ENCODE results near the gene PCDHB16. TPM values are rescaled to one million over a fixed set of nuclear protein-coding genes. Genes with fewer than 3 reads are reported as not detected.
"Not testable (repeated sequence)": the region's sequence is repeated elsewhere in the genome, so short reads cannot be mapped to it uniquely, and the experiment has no call there.

Gene PCDHB16
- total and polyA plus RNA-seq, 2 donors (not counting 1 experiment from before 2014, with no cell fraction given), result 1.5 TPM

DNA sequence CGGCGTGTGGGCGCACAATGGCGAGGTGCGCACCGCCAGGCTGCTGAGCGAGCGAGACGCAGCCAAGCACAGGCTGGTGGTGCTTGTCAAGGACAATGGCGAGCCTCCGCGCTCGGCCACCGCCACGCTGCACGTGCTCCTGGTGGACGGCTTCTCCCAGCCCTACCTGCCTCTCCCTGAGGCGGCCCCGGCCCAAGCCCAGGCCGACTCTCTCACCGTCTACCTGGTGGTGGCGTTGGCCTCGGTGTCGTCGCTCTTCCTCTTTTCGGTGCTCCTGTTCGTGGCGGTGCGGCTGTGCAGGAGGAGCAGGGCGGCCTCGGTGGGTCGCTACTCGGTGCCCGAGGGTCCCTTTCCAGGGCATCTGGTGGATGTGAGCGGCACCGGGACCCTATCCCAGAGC is 30.1 kb upstream of the PCDHB16 start:
- H4K20me1 ChIP-seq (ENCODE audit: control insufficient read depth, extremely low read depth, insufficient read depth, low read length); H3K4me2 ChIP-seq (ENCODE audit: extremely low read depth, insufficient read depth, low read length); H3K36me3 ChIP-seq (ENCODE audit: control insufficient read depth, insufficient read depth, low read length); H3K79me2 ChIP-seq (ENCODE audit: control insufficient read depth, insufficient read depth, low read length); H3K4me3 ChIP-seq (replicated peaks in 1 of 4; ENCODE audit: control extremely low read depth in 1 of 4, insufficient read depth in 1 of 4, low read depth in 3 of 4, low read length in 4 of 4); H3K9ac ChIP-seq (ENCODE audit: insufficient read depth, low read length); DNase-seq (ENCODE audit: low read depth in 2 of 2); H3K4me1 ChIP-seq (ENCODE audit: control insufficient read depth, extremely low read depth, insufficient read depth, low read length); H3K9me3 ChIP-seq (ENCODE audit: control insufficient read depth, insufficient read depth, low read depth, low read length); H2AFZ ChIP-seq (ENCODE audit: low read length); H3K27me3 ChIP-seq (ENCODE audit: control insufficient read depth, insufficient read depth, low read length); H3K27ac ChIP-seq (ENCODE audit: insufficient read depth, low read length): not testable (repeated sequence)

DNA sequence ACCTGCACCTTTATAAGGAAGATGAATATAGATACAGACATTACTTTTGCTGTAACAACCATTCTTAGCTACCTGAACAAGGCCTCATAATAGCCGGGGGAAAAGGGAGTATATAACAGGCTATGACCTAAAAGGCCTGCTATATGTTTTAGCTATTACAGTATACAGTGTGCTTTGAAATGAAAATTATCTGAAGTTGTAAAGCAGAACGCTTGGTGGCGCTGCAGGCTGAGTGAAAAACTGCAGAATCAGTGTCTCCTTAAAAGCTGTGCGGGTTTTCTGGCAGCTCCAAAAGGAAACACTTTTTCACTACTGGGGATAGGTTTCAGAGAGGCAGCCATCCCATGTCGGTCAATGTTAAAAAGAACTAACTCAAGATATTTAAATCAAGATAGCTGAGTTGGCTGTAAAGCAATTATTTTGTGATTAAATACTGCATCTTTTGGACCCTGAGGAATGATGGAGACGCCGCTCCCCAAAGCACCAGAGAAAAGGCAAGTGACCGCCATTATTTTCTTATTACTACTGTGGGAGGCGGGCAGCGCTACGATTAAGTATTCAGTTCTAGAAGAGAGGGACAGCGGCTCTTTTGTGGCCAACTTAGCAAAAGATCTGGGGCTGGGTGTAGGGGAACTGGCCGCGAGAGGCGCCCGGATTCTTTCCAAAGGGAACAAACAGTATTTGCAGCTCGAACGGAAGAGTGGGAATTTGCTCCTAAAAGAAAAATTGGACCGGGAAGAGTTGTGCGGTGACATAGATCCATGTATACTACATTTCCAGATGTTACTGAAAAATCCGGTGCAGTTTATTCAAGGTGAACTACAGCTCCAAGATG is 26.4 kb upstream of the PCDHB16 start:
- no peaks in the 10 kb centered on the region for H3K79me2 ChIP-seq (ENCODE audit: control insufficient read depth, insufficient read depth, low read length)
- no peak for DNase-seq (ENCODE audit: low read depth in 2 of 2)

DNA sequence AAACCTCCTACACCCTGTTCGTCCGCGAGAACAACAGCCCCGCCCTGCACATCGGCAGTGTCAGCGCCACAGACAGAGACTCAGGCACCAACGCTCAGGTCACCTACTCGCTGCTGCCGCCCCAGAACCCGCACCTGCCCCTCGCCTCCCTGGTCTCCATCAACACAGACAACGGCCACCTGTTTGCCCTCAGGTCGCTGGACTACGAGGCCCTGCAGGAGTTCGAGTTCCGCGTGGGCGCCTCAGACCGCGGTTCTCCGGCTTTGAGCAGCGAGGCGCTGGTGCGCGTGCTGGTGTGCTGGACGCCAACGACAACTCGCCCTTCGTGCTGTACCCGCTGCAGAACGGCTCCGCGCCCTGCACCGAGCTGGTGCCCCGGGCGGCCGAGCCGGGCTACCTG is 24.8 kb upstream of the PCDHB16 start:
- H3K27me3 ChIP-seq (ENCODE audit: control insufficient read depth, insufficient read depth, low read length); H3K4me1 ChIP-seq (ENCODE audit: control insufficient read depth, extremely low read depth, insufficient read depth, low read length): not testable (repeated sequence)

More for the DNA sequence above, 26.4 kb upstream of the PCDHB16 start:
- Histone ChIP-seq H3K4me2 (ENCODE audit: extremely low read depth, insufficient read depth, low read length) (no peak overlapping the region), H2AFZ (ENCODE audit: low read length) (no peak overlapping the region), H3K9me3 (ENCODE audit: control insufficient read depth, insufficient read depth, low read depth, low read length) (no peaks in the 10 kb centered on the region), H3K27me3 (ENCODE audit: control insufficient read depth, insufficient read depth, low read length) (no peaks in the 10 kb centered on the region), H3K9ac (ENCODE audit: insufficient read depth, low read length) (no peak overlapping the region), H4K20me1 (ENCODE audit: control insufficient read depth, extremely low read depth, insufficient read depth, low read length) (no peaks in the 10 kb centered on the region), H3K4me1 (ENCODE audit: control insufficient read depth, extremely low read depth, insufficient read depth, low read length) (no peaks in the 10 kb centered on the region), H3K27ac (ENCODE audit: insufficient read depth, low read length) (no peak overlapping the region), H3K36me3 (ENCODE audit: control insufficient read depth, insufficient read depth, low read length) (no peaks in the 10 kb centered on the region), H3K4me3 (replicated peaks in 1 of 4; ENCODE audit: control extremely low read depth in 1 of 4, insufficient read depth in 1 of 4, low read depth in 3 of 4, low read length in 4 of 4) (no peak overlapping the region)
- TF ChIP-seq, protein P1, sequence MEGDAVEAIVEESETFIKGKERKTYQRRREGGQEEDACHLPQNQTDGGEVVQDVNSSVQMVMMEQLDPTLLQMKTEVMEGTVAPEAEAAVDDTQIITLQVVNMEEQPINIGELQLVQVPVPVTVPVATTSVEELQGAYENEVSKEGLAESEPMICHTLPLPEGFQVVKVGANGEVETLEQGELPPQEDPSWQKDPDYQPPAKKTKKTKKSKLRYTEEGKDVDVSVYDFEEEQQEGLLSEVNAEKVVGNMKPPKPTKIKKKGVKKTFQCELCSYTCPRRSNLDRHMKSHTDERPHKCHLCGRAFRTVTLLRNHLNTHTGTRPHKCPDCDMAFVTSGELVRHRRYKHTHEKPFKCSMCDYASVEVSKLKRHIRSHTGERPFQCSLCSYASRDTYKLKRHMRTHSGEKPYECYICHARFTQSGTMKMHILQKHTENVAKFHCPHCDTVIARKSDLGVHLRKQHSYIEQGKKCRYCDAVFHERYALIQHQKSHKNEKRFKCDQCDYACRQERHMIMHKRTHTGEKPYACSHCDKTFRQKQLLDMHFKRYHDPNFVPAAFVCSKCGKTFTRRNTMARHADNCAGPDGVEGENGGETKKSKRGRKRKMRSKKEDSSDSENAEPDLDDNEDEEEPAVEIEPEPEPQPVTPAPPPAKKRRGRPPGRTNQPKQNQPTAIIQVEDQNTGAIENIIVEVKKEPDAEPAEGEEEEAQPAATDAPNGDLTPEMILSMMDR (conservative IDR thresholded peaks at IDR 0.05 in 1 of 2, IDR thresholded peaks at IDR 0.05 in 1 of 2; ENCODE audit: low read depth in 1 of 2, low read length in 2 of 2), result no peak
- TF ChIP-seq EZH2 (IDR thresholded peaks at IDR 0.05; ENCODE audit: low read length, missing control alignments), result no peak

DNA sequence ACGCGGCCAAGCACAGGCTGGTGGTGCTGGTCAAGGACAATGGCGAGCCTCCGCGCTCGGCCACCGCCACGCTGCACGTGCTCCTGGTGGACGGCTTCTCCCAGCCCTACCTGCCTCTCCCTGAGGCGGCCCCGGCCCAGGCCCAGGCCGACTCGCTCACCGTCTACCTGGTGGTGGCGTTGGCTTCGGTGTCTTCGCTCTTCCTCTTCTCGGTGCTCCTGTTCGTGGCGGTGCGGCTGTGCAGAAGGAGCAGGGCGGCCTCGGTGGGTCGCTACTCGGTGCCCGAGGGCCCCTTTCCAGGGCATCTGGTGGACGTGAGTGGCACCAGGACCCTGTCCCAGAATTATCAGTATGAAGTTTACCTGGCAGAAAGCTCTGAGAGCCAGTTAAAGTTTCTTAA is 24.3 kb upstream of the PCDHB16 start:
- not testable (repeated sequence) for H3K4me2 ChIP-seq (ENCODE audit: extremely low read depth, insufficient read depth, low read length); H3K27ac ChIP-seq (ENCODE audit: insufficient read depth, low read length); H3K9me3 ChIP-seq (ENCODE audit: control insufficient read depth, insufficient read depth, low read depth, low read length); H2AFZ ChIP-seq (ENCODE audit: low read length); H3K27me3 ChIP-seq (ENCODE audit: control insufficient read depth, insufficient read depth, low read length); H3K79me2 ChIP-seq (ENCODE audit: control insufficient read depth, insufficient read depth, low read length); H3K4me1 ChIP-seq (ENCODE audit: control insufficient read depth, extremely low read depth, insufficient read depth, low read length); DNase-seq (ENCODE audit: low read depth in 2 of 2); H4K20me1 ChIP-seq (ENCODE audit: control insufficient read depth, extremely low read depth, insufficient read depth, low read length); H3K4me3 ChIP-seq (replicated peaks in 1 of 4; ENCODE audit: control extremely low read depth in 1 of 4, insufficient read depth in 1 of 4, low read depth in 3 of 4, low read length in 4 of 4); H3K36me3 ChIP-seq (ENCODE audit: control insufficient read depth, insufficient read depth, low read length); H3K9ac ChIP-seq (ENCODE audit: insufficient read depth, low read length)

More for the DNA sequence above, 24.8 kb upstream of the PCDHB16 start:
- H4K20me1 ChIP-seq (ENCODE audit: control insufficient read depth, extremely low read depth, insufficient read depth, low read length); H3K4me3 ChIP-seq (replicated peaks in 1 of 4; ENCODE audit: control extremely low read depth in 1 of 4, insufficient read depth in 1 of 4, low read depth in 3 of 4, low read length in 4 of 4); H3K36me3 ChIP-seq (ENCODE audit: control insufficient read depth, insufficient read depth, low read length); H2AFZ ChIP-seq (ENCODE audit: low read length); DNase-seq (ENCODE audit: low read depth in 2 of 2); H3K9me3 ChIP-seq (ENCODE audit: control insufficient read depth, insufficient read depth, low read depth, low read length); H3K9ac ChIP-seq (ENCODE audit: insufficient read depth, low read length); H3K27ac ChIP-seq (ENCODE audit: insufficient read depth, low read length); H3K4me2 ChIP-seq (ENCODE audit: extremely low read depth, insufficient read depth, low read length); H3K79me2 ChIP-seq (ENCODE audit: control insufficient read depth, insufficient read depth, low read length): not testable (repeated sequence)

Measured in fibroblast of lung (primary cell).